Ascending aorta (tissue), 2 donors: ENCODE data around the gene DRAXIN. TPM values are rescaled to one million over a fixed set of nuclear protein-coding genes. Genes with fewer than 3 reads are reported as not detected.

Experiments used
- DNase-seq, 2 donors: peaks; one replicate each; pipeline ENCODE4 v3.0.0-alpha.2; 2019; ENCODE audit warnings: low spot score in 2 of 2
- H3K27ac ChIP-seq, 2 donors: fragments of 200-600 bp; sonication (generic); one replicate each; pipeline ENCODE4 v1.5.1; 2016 to 2017; ENCODE audit warnings: mild to moderate bottlenecking in 1 of 2
- H3K27me3 ChIP-seq: fragments of 200-600 bp; sonication (generic); one replicate; pipeline ENCODE4 v1.5.1; 2017
- H3K36me3 ChIP-seq, 2 donors: fragments of 200-600 bp; sonication (generic); one replicate each; pipeline ENCODE4 v1.5.1; 2016
- H3K4me1 ChIP-seq, 2 donors: fragments of 200-600 bp; sonication (generic); one replicate each; pipeline ENCODE4 v1.5.1; 2016 to 2017; ENCODE audit warnings: mild to moderate bottlenecking in 1 of 2
- H3K4me3 ChIP-seq, 2 donors: fragments of 200-600 bp; sonication (generic); one replicate each; pipeline ENCODE4 v1.5.1; 2016 to 2017; ENCODE audit warnings: mild to moderate bottlenecking in 1 of 2
- H3K9me3 ChIP-seq, 2 donors: fragments of 200-600 bp; sonication (generic); one replicate each; pipeline ENCODE4 v1.5.1; 2016
- CTCF ChIP-seq, 3 experiments: fragments of 200-600 bp in 2 of 3; fragments of 450-650 bp in 1 of 3; sonication (generic) in 2 of 3; IDR thresholded peaks; one replicate each; pipeline ENCODE4 v1.5.1; 2016 to 2019; ENCODE audit warnings: antibody characterized with exemption in 3 of 3, mild to moderate bottlenecking in 1 of 3, moderate library complexity in 1 of 3
- intact Hi-C: fragments of 100-400 bp; cut with DNase I; formaldehyde crosslinking; loops from one replicate; pipeline ENCODE4 v1.15.1; 2023
- total RNA-seq: library from RNA; depleted of rRNA; stranded (reverse); fragments of >200 nt; gene quantifications from one replicate; pipeline ENCODE4 v1.1.0, GENCODE V29; 2016

The DRAXIN gene
- total RNA-seq, 1 donor from 2014 or later: 1.8 TPM

GRCh38 chr1:11770011-11770410 is 78.5 kb downstream of the DRAXIN start:
- no peak for DNase-seq

GRCh38 chr1:11771481-11772043 is 80.1 kb downstream of the DRAXIN start:
- Histone ChIP-seq H3K9me3 (no peaks in the 10 kb centered on the region), H3K36me3 (no peaks in the 10 kb centered on the region), H3K27ac (no peak overlapping the region), H3K4me1 (no peaks in the 10 kb centered on the region), H3K27me3 (no peaks in the 10 kb centered on the region), H3K4me3 (no peak overlapping the region)
- no peak for DNase-seq
- no peak for TF ChIP-seq CTCF (IDR thresholded peaks at IDR 0.05)
- intact Hi-C loops: no loop called here

More at GRCh38 chr1:11770011-11770410, 78.5 kb downstream of the DRAXIN start:
- Histone ChIP-seq H3K9me3 (no peaks in the 10 kb centered on the region), H3K4me3 (no peak overlapping the region), H3K27me3 (no peaks in the 10 kb centered on the region), H3K27ac (no peak overlapping the region), H3K4me1 (no peaks in the 10 kb centered on the region), H3K36me3 (no peaks in the 10 kb centered on the region)
- no peak for TF ChIP-seq CTCF (IDR thresholded peaks at IDR 0.05)
- intact Hi-C loops: no loop called here

- no peak for TF ChIP-seq CTCF (IDR thresholded peaks at IDR 0.05)
- intact Hi-C loops: no loop called here
- Histone ChIP-seq H3K36me3 (no peaks in the 10 kb centered on the region), H3K27ac (no peak overlapping the region), H3K4me3 (no peak overlapping the region), H3K4me1 (no peaks in the 10 kb centered on the region), H3K27me3 (no peaks in the 10 kb centered on the region), H3K9me3 (no peaks in the 10 kb centered on the region)
- DNase-seq: no peak
Measured at GRCh38 chr1:11772458-11772857, 80.9 kb downstream of the DRAXIN start.

GRCh38 chr1:11774753-11775152 is 83.2 kb downstream of the DRAXIN start:
- no peak for DNase-seq
- intact Hi-C loops: no loop called here
- Histone ChIP-seq H3K4me3 (no peak overlapping the region), H3K27me3 (no peaks in the 10 kb centered on the region), H3K9me3 (no peaks in the 10 kb centered on the region), H3K27ac (no peak overlapping the region), H3K36me3 (no peaks in the 10 kb centered on the region), H3K4me1 (no peaks in the 10 kb centered on the region)
- no peak for TF ChIP-seq CTCF (IDR thresholded peaks at IDR 0.05)

Other genes with a start within 250 kb of the DRAXIN start
- not detected for gene DISP3, start 212.6 kb upstream of the DRAXIN start, total RNA-seq
- gene FBXO2, start 37.3 kb upstream of the DRAXIN start, total RNA-seq: 6.1 TPM
- 62.7 TPM for gene FBXO44, start 36.8 kb upstream of the DRAXIN start, total RNA-seq
- gene FBXO6, start 27.5 kb upstream of the DRAXIN start, total RNA-seq: 7.9 TPM
- 18.3 TPM for gene MAD2L2, start 10.6 kb upstream of the DRAXIN start, total RNA-seq
- gene AGTRAP, start 44.4 kb downstream of the DRAXIN start, total RNA-seq: 95.6 TPM
- not detected for gene C1orf167, start 70.5 kb downstream of the DRAXIN start, total RNA-seq
- 48.4 TPM for gene MTHFR, start 114.3 kb downstream of the DRAXIN start, total RNA-seq
- 18.6 TPM for gene CLCN6, start 114.5 kb downstream of the DRAXIN start, total RNA-seq
- gene NPPA, start 156.1 kb downstream of the DRAXIN start, total RNA-seq: not detected
- not detected for gene NPPB, start 167.2 kb downstream of the DRAXIN start, total RNA-seq
- 206 TPM for gene KIAA2013, start 234.7 kb downstream of the DRAXIN start, total RNA-seq
- gene PLOD1, start 243.0 kb downstream of the DRAXIN start, total RNA-seq: 79.9 TPM